Caco-2 (cell line): ENCODE measurements around the gene CSTPP1. TPM values are rescaled to one million over a fixed set of nuclear protein-coding genes. Genes with fewer than 3 reads are reported as not detected.
A peak's percentile ranks its signal among the peaks of the same experiment; 100 is the strongest.

Experiments used
- BruUV-seq: library from RNA; stranded (reverse); fragments of 400-500 nt; replicated peaks from 2 replicates; lab custom pipeline; 2021; lab: Mats Ljungman, UMichigan
- CTCF ChIA-PET: fragments of 300-600 bp; sonication (Branson Sonifier 250); formaldehyde crosslinking; loops from one replicate; lab custom pipeline; 2022; ENCODE audit warnings: antibody characterized with exemption; lab: Charles Lee
- POLR2A ChIA-PET: fragments of 300-600 bp; sonication (Branson Sonifier 250); formaldehyde crosslinking; loops from one replicate; lab custom pipeline; 2022; ENCODE audit warnings: antibody characterized with exemption; lab: Charles Lee
- DNase-seq, 2 experiments: peaks; one replicate each; pipeline versions ENCODE4 v3.0.0 to v3.0.0-alpha.2; 2020 to 2022
- H3K27me3 ChIP-seq: replicated peaks from 2 replicates; pipeline ENCODE4 v1.6.0; 2011; ENCODE audit warnings: low read length; ENCODE audit not compliant: control insufficient read depth, insufficient read depth
- H3K36me3 ChIP-seq: 2 replicates; pipeline ENCODE4 v1.5.1; 2011; ENCODE audit warnings: low read length; ENCODE audit not compliant: control insufficient read depth, insufficient read depth
- H3K4me1 ChIP-seq: fragments of 250-450 bp; sonication (Bioruptor Pico); 2 replicates; pipeline ENCODE4 v1.5.1; 2020; ENCODE audit warnings: mild to moderate bottlenecking
- H3K4me3 ChIP-seq: 2 replicates; pipeline ENCODE4 v1.5.1; 2011; ENCODE audit warnings: low read depth, mild to moderate bottlenecking, control low read depth, low read length
- H3K9me3 ChIP-seq: fragments of 250-450 bp; sonication (Bioruptor Pico); 2 replicates; pipeline ENCODE4 v1.5.1; 2020; ENCODE audit warnings: mild to moderate bottlenecking, moderate library complexity
- H3K27ac Mint-ChIP-seq: one replicate; pipeline ENCODE4 v1.8.0; 2022; ENCODE audit warnings: mixed read lengths; ENCODE audit not compliant: unreplicated experiment
- H3K27me3 Mint-ChIP-seq: one replicate; pipeline ENCODE4 v1.8.0; 2022; ENCODE audit warnings: mixed read lengths; ENCODE audit not compliant: insufficient read depth, unreplicated experiment
- H3K36me3 Mint-ChIP-seq: one replicate; pipeline ENCODE4 v1.8.0; 2022; ENCODE audit warnings: mild to moderate bottlenecking, mixed read lengths; ENCODE audit not compliant: insufficient read depth, unreplicated experiment
- H3K4me1 Mint-ChIP-seq: one replicate; pipeline ENCODE4 v1.8.0; 2022; ENCODE audit warnings: low read depth, mixed read lengths; ENCODE audit not compliant: unreplicated experiment
- H3K4me3 Mint-ChIP-seq: one replicate; pipeline ENCODE4 v1.8.0; 2022; ENCODE audit warnings: mild to moderate bottlenecking, moderate library complexity, mixed read lengths; ENCODE audit not compliant: unreplicated experiment
- H3K9me3 Mint-ChIP-seq: one replicate; pipeline ENCODE4 v1.8.0; 2022; ENCODE audit warnings: mixed read lengths; ENCODE audit not compliant: unreplicated experiment
- intact Hi-C: fragments of 100-400 bp; cut with micrococcal nuclease; formaldehyde crosslinking; loops from one replicate; pipeline ENCODE4 v1.10.0; 2022; ENCODE audit not compliant: unreplicated experiment
- total RNA-seq: library from RNA; stranded (reverse); gene quantifications from 2 replicates; pipeline ENCODE4 v1.2.3, GENCODE V29; 2022
- TF ChIP-seq, protein P1 (sequence below), 2 experiments: fragments of 200-600 bp in 1 of 2; IDR thresholded peaks; 1 replicate in 1 of 2; 2 replicates in 1 of 2; pipeline versions ENCODE4 v1.5.1 to v1.8.0; 2011 to 2022; ENCODE audit warnings: antibody characterized with exemption in 1 of 2, control low read depth in 1 of 2, inconsistent platforms in 1 of 2, low read depth in 1 of 2, low read length in 1 of 2, mild to moderate bottlenecking in 1 of 2, moderate library complexity in 1 of 2; ENCODE audit not compliant: insufficient read depth in 1 of 2, severe bottlenecking in 1 of 2, unreplicated experiment in 1 of 2

CSTPP1 gene
- total RNA-seq, 1 experiment from 2014 or later, result 22.9 TPM

DNA sequence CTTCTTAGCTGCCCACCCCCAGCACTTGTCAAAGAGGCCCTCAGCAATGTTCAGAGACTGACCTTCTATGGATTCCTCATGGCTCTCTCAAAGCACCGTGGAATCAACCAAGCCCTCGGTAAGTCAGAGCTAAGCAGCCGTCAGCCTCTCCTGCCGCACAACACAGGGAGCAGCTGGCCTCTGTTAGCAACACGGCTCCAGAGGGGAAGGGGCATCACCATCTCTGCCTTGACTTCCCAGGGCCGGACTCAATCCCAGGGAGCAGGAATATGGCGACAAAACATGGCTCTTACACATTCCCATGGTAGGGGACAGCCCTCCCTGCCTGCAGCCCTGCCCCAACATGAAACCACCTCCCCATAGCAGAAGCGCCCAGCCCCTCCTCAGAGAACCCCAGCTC, 221.2 kb downstream of the CSTPP1 start:
- Mint-ChIP-seq H3K9me3 (no peaks in the 10 kb centered on the region), H3K4me1 (peaks cover 7% of the 10 kb centered on the region), H3K36me3 (peaks cover 44% of the 10 kb centered on the region), H3K27me3 (no peaks in the 10 kb centered on the region), H3K27ac (peak overlapping the region; percentile 74), H3K4me3 (no peak overlapping the region)
- POLR2A ChIA-PET, result no interaction called here
- Histone ChIP-seq H3K4me1 (no peaks in the 10 kb centered on the region), H3K27me3 (no peaks in the 10 kb centered on the region), H3K9me3 (no peaks in the 10 kb centered on the region), H3K4me3 (no peak overlapping the region), H3K36me3 (no peaks in the 10 kb centered on the region; the same call in 1 of the 2 replicates)
- no TSS peak for BruUV-seq
- intact Hi-C loops, result loop anchor here (10.0 kb wide), 1 partner anchor 133 kb away; no protein-coding TSS in a partner anchor
- TF ChIP-seq, protein P1, sequence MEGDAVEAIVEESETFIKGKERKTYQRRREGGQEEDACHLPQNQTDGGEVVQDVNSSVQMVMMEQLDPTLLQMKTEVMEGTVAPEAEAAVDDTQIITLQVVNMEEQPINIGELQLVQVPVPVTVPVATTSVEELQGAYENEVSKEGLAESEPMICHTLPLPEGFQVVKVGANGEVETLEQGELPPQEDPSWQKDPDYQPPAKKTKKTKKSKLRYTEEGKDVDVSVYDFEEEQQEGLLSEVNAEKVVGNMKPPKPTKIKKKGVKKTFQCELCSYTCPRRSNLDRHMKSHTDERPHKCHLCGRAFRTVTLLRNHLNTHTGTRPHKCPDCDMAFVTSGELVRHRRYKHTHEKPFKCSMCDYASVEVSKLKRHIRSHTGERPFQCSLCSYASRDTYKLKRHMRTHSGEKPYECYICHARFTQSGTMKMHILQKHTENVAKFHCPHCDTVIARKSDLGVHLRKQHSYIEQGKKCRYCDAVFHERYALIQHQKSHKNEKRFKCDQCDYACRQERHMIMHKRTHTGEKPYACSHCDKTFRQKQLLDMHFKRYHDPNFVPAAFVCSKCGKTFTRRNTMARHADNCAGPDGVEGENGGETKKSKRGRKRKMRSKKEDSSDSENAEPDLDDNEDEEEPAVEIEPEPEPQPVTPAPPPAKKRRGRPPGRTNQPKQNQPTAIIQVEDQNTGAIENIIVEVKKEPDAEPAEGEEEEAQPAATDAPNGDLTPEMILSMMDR (IDR thresholded peaks at IDR 0.05; ENCODE audit: insufficient read depth in 1 of 2, low read depth in 1 of 2, low read length in 1 of 2, severe bottlenecking in 1 of 2, unreplicated experiment in 1 of 2), result no peak
- CTCF ChIA-PET, result interaction anchor here (0.7 kb wide), 1 partner anchor 102 kb away, joined by 3 read pairs; no protein-coding TSS in a partner anchor
- DNase-seq, result no peak

DNA sequence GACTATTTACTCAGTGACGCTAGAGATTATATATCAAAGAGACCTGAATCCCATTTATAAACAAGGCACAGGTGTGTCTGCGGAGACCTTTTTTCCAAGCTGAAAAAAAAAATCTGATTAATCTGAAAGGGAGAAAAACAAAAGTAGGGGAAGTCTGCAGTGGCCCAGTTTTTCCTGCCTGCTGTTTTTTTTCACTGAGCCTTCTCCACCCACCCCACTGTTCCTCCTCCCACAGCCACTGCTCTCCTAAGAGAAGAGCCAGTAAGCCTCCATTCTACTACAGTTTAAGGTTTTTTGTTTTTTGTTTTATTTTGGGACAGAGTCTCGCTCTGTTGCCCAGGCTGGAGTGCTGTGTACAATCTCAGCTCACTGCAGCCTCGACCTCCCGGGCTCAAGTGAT, 221.7 kb downstream of the CSTPP1 start:
- no peaks in the 10 kb centered on the region for H3K9me3 Mint-ChIP-seq
- ChIA-PET CTCF (interaction anchor here (0.7 kb wide), 1 partner anchor 101 kb away, joined by 3 read pairs; no protein-coding TSS in a partner anchor), POLR2A (no interaction called here)
- no peak overlapping the region for H3K4me3 ChIP-seq
- peak overlapping the region; percentile 74 for H3K27ac Mint-ChIP-seq
- no peaks in the 10 kb centered on the region; the same call in 1 of the 2 replicates for H3K36me3 ChIP-seq
- H3K27me3 ChIP-seq, result no peaks in the 10 kb centered on the region
- H3K4me1 Mint-ChIP-seq, result peaks cover 7% of the 10 kb centered on the region
- no peak for DNase-seq
- H3K9me3 ChIP-seq, result no peaks in the 10 kb centered on the region
- H3K4me1 ChIP-seq, result no peaks in the 10 kb centered on the region
- H3K36me3 Mint-ChIP-seq, result peaks cover 46% of the 10 kb centered on the region
- TF ChIP-seq, protein P1 (IDR thresholded peaks at IDR 0.05; ENCODE audit: insufficient read depth in 1 of 2, low read depth in 1 of 2, low read length in 1 of 2, severe bottlenecking in 1 of 2, unreplicated experiment in 1 of 2), result no peak
- H3K27me3 Mint-ChIP-seq, result no peaks in the 10 kb centered on the region
- BruUV-seq, result no TSS peak
- intact Hi-C loops, result loop anchor here (10.0 kb wide), 1 partner anchor 133 kb away; no protein-coding TSS in a partner anchor
- no peak overlapping the region for H3K4me3 Mint-ChIP-seq

DNA sequence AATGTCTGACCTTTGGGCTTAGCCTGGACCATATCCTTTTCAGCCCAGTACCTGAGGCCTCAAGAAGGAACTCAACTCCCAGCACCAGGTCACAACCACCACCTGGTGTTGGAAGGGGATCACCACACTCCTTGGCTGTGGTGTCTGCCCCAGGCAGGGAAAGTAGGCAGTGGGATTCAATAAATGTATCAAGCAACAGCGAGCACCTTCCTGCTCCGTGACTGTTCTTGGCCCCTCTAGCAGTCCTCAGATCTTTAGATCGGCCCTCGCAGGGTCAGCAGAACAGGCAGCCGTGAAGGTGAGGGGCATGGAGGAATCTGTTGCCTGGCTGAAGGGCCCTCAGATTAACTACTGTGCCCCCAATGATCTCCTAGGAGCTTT, 224.2 kb downstream of the CSTPP1 start:
- no peaks in the 10 kb centered on the region for H3K27me3 Mint-ChIP-seq
- H3K27ac Mint-ChIP-seq, result no peak overlapping the region
- no peak overlapping the region for H3K4me3 ChIP-seq
- no peaks in the 10 kb centered on the region for H3K27me3 ChIP-seq
- BruUV-seq, result no TSS peak
- no peaks in the 10 kb centered on the region for H3K9me3 ChIP-seq
- H3K36me3 ChIP-seq, result peaks cover 2% of the 10 kb centered on the region
- no peaks in the 10 kb centered on the region for H3K4me1 ChIP-seq
- TF ChIP-seq, protein P1 (IDR thresholded peaks at IDR 0.05; ENCODE audit: insufficient read depth in 1 of 2, low read depth in 1 of 2, low read length in 1 of 2, severe bottlenecking in 1 of 2, unreplicated experiment in 1 of 2), result no peak
- peaks cover 65% of the 10 kb centered on the region for H3K36me3 Mint-ChIP-seq
- ChIA-PET CTCF (interaction anchor here (0.6 to 1.2 kb wide), 6 partner anchors 13 to 264 kb away, joined by 3 to 7 read pairs (median 3); no protein-coding TSS in a partner anchor), POLR2A (interaction anchor here (1.0 kb wide), 1 partner anchor 8 kb away, joined by 3 read pairs; no protein-coding TSS in a partner anchor)
- DNase-seq, result no peak
- no peaks in the 10 kb centered on the region for H3K9me3 Mint-ChIP-seq
- no peak overlapping the region for H3K4me3 Mint-ChIP-seq
- intact Hi-C loops, result loop anchor here (1.0 kb wide), 1 partner anchor 271 kb away; no protein-coding TSS in a partner anchor
- peaks cover 7% of the 10 kb centered on the region for H3K4me1 Mint-ChIP-seq
